Lower leg skin (tissue), 3 donors: Measurements from ENCODE around the gene SNX14.

Experiments used
- POLR2A ChIP-seq, 2 donors: fragments of 450-650 bp; IDR thresholded peaks; one replicate each; pipeline ENCODE4 v1.6.1; 2016 to 2017; ENCODE audit warnings: antibody characterized with exemption in 2 of 2, mild to moderate bottlenecking in 1 of 2, moderate library complexity in 1 of 2
- TF ChIP-seq, protein P1 (sequence below), 3 donors: fragments of 450-650 bp; IDR thresholded peaks; one replicate each; pipeline ENCODE4 v1.5.1; 2016; ENCODE audit warnings: antibody characterized with exemption in 3 of 3, mild to moderate bottlenecking in 3 of 3, moderate library complexity in 2 of 3

DNA sequence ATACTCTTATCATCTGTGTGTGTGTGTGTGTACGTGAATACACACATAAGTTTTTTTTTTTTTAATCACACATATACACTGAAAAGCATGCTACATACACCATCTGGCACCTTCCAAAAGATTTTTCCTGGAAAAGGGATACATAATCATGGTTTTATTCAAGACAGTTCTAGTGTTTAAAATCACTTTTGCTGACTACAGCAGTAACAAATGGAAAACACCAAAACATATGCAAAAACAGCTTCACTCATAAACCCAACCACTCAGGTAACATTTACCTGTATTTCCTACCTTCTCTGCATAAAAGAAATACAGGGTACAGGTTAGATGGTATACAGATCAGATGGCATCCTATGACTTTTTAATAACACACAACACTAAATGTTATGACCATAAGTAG, 2.5 kb downstream of the SNX14 start:
- TF ChIP-seq, protein P1, sequence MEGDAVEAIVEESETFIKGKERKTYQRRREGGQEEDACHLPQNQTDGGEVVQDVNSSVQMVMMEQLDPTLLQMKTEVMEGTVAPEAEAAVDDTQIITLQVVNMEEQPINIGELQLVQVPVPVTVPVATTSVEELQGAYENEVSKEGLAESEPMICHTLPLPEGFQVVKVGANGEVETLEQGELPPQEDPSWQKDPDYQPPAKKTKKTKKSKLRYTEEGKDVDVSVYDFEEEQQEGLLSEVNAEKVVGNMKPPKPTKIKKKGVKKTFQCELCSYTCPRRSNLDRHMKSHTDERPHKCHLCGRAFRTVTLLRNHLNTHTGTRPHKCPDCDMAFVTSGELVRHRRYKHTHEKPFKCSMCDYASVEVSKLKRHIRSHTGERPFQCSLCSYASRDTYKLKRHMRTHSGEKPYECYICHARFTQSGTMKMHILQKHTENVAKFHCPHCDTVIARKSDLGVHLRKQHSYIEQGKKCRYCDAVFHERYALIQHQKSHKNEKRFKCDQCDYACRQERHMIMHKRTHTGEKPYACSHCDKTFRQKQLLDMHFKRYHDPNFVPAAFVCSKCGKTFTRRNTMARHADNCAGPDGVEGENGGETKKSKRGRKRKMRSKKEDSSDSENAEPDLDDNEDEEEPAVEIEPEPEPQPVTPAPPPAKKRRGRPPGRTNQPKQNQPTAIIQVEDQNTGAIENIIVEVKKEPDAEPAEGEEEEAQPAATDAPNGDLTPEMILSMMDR (IDR thresholded peaks at IDR 0.05): no peak
- TF ChIP-seq POLR2A (IDR thresholded peaks at IDR 0.05): no peak
